ENCODE data around the gene KLHL5. TPM values are rescaled to one million over a fixed set of nuclear protein-coding genes. Genes with fewer than 3 reads are reported as not detected.
"Not testable (repeated sequence)": the region's sequence is repeated elsewhere in the genome, so short reads cannot be mapped to it uniquely, and the experiment has no call there.

Gene KLHL5
- total RNA-seq, 1 donor from 2014 or later, result 121 TPM

GRCh38 chr4:39125600-39125985, 63.6 kb downstream of the KLHL5 start:
- Histone ChIP-seq H3K27me3 (ENCODE audit: control insufficient read depth, insufficient read depth, low read length) (no peaks in the 10 kb centered on the region), H3K36me3 (ENCODE audit: control insufficient read depth, insufficient read depth, low read length) (no peaks in the 10 kb centered on the region), H3K4me3 (ENCODE audit: low read depth, low read length) (no peak overlapping the region)
- DNase-seq (ENCODE audit: low read depth) (no peak), FAIRE-seq (no peak)
- no peak for TF ChIP-seq CTCF (IDR thresholded peaks at IDR 0.05; ENCODE audit: insufficient read depth, low read length, severe bottlenecking)

- Histone ChIP-seq H3K36me3 (ENCODE audit: control insufficient read depth, insufficient read depth, low read length) (no peaks in the 10 kb centered on the region), H3K4me3 (ENCODE audit: low read depth, low read length) (no peak overlapping the region), H3K27me3 (ENCODE audit: control insufficient read depth, insufficient read depth, low read length) (no peaks in the 10 kb centered on the region)
- DNase-seq (ENCODE audit: low read depth) (no peak), FAIRE-seq (no peak)
- no peak for TF ChIP-seq CTCF (IDR thresholded peaks at IDR 0.05; ENCODE audit: insufficient read depth, low read length, severe bottlenecking)
These were observed 64.4 kb downstream of the KLHL5 start for GRCh38 chr4:39126256-39127095.

- FAIRE-seq (no peak), DNase-seq (ENCODE audit: low read depth) (no peak)
- H3K36me3 ChIP-seq (ENCODE audit: control insufficient read depth, insufficient read depth, low read length), result no peaks in the 10 kb centered on the region
These were observed 71.6 kb downstream of the KLHL5 start for GRCh38 chr4:39133623-39134022.

GRCh38 chr4:39134683-39135306, 72.8 kb downstream of the KLHL5 start:
- no peak overlapping the region for H3K4me3 ChIP-seq (ENCODE audit: low read depth, low read length)
- no peaks in the 10 kb centered on the region for H3K36me3 ChIP-seq (ENCODE audit: control insufficient read depth, insufficient read depth, low read length)
- H3K27me3 ChIP-seq (ENCODE audit: control insufficient read depth, insufficient read depth, low read length), result no peaks in the 10 kb centered on the region
- no peak for TF ChIP-seq CTCF (IDR thresholded peaks at IDR 0.05; ENCODE audit: insufficient read depth, low read length, severe bottlenecking)
- DNase-seq (ENCODE audit: low read depth) (no peak), FAIRE-seq (no peak)

More at GRCh38 chr4:39133623-39134022, 71.6 kb downstream of the KLHL5 start:
- TF ChIP-seq CTCF (IDR thresholded peaks at IDR 0.05; ENCODE audit: insufficient read depth, low read length, severe bottlenecking), result no peak
- no peaks in the 10 kb centered on the region for H3K27me3 ChIP-seq (ENCODE audit: control insufficient read depth, insufficient read depth, low read length)
- H3K4me3 ChIP-seq (ENCODE audit: low read depth, low read length), result no peak overlapping the region

- not testable (repeated sequence) for H3K4me3 ChIP-seq (ENCODE audit: low read depth, low read length); H3K27me3 ChIP-seq (ENCODE audit: control insufficient read depth, insufficient read depth, low read length); DNase-seq (ENCODE audit: low read depth); FAIRE-seq; H3K36me3 ChIP-seq (ENCODE audit: control insufficient read depth, insufficient read depth, low read length)
These were observed 76.2 kb downstream of the KLHL5 start for GRCh38 chr4:39138227-39138626.

- H3K27me3 ChIP-seq (ENCODE audit: control insufficient read depth, insufficient read depth, low read length), result no peaks in the 10 kb centered on the region
- H3K36me3 ChIP-seq (ENCODE audit: control insufficient read depth, insufficient read depth, low read length), result no peaks in the 10 kb centered on the region
- no peak for FAIRE-seq
- no peak overlapping the region for H3K4me3 ChIP-seq (ENCODE audit: low read depth, low read length)
- no peak for TF ChIP-seq CTCF (IDR thresholded peaks at IDR 0.05; ENCODE audit: insufficient read depth, low read length, severe bottlenecking)
- DNase-seq (ENCODE audit: low read depth), result no peak
These were observed 84.2 kb downstream of the KLHL5 start for GRCh38 chr4:39146211-39146610.
